HG03097 (cell line): ENCODE data around the gene TSPAN9.

Experiments used
- ATAC-seq: cut with Tn5 transposase; IDR thresholded peaks from one replicate; pipeline ENCODE4 v1.9.1; 2021; ENCODE audit not compliant: unreplicated experiment, low FRiP score

TSPAN9 gene

DNA sequence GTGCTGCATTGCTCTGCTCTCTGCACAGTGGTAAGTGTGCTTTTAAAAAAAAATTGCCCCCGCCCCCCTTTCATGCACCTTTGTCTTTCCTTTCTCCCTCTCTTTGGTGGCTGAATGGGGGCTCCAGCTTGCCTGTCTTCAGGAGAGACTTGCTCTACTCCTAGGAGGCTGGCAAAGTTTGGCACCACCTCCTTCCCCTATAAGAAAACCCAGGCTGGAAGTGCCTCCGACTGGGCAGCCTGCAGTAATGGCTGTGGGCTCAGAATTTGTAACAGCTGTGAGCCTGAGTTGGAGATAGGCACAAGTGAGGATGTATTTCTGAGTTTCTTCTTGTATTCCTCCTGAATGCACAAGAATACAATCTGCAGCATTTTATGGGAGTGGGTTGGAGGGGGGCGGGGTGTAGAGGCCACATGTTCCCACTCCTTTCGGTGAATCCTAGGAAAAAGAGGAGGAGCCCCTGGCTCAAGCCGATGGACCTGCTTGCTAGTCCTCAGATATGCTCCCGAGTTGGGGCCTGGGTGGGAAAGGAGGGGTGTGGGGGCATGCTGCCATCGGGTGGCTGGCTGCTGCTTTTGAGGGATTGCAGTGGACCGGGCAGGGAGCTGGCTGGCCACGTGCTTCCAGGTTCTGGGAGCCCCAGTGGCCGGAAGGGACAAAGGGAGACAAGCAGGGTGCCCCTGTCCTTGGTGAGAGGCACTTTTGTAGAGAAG lies 124.3 kb downstream of the TSPAN9 start:
- ATAC-seq, result no peak

- no peak for ATAC-seq
Measured at GRCh38 chr12:3202096-3202495, 124.9 kb downstream of the TSPAN9 start.

GRCh38 chr12:3202734-3203446 lies 125.7 kb downstream of the TSPAN9 start:
- ATAC-seq, result no peak

GRCh38 chr12:3203713-3204112 lies 126.5 kb downstream of the TSPAN9 start:
- no peak for ATAC-seq

- no peak for ATAC-seq
Measured at GRCh38 chr12:3204143-3204542, 127.0 kb downstream of the TSPAN9 start.

DNA sequence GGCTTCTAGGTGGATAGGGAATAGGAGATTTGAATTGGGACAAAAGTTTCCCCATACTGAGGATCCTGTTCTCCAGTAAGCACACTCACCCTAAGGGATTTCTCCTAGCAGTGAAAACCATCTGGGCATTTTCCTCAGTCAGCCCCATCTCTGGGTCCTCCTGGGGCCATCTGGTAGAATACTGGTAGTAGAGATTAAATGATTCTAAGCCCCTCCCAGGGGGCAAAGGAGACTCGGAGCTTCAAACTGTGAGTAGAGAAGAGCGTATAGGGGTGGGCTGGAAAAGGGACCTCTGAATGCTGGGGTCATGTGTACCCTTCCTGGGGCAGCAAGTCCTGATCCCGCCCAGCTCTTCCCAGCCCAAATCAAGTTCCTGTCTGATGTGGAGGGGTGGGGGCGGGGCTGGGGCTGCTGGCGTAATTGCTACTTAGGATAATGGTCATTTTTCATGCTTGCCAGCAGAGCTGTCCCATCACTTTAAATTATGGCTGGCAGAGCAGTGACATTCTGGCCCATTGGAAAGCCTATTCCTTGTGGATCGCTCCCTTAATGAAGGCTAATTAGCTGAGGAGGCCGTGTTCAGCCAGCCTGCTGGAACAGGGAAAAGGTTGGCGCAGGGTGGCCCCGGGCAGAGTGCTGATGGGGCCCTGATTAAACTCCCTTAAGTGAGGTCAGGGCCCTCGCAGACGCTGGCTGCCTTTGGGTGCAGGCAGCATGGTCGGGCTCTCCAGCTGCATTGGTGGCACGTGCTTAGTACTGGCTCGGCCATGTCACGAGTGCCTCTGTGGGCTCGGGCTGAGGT lies 127.8 kb downstream of the TSPAN9 start:
- no peak for ATAC-seq

DNA sequence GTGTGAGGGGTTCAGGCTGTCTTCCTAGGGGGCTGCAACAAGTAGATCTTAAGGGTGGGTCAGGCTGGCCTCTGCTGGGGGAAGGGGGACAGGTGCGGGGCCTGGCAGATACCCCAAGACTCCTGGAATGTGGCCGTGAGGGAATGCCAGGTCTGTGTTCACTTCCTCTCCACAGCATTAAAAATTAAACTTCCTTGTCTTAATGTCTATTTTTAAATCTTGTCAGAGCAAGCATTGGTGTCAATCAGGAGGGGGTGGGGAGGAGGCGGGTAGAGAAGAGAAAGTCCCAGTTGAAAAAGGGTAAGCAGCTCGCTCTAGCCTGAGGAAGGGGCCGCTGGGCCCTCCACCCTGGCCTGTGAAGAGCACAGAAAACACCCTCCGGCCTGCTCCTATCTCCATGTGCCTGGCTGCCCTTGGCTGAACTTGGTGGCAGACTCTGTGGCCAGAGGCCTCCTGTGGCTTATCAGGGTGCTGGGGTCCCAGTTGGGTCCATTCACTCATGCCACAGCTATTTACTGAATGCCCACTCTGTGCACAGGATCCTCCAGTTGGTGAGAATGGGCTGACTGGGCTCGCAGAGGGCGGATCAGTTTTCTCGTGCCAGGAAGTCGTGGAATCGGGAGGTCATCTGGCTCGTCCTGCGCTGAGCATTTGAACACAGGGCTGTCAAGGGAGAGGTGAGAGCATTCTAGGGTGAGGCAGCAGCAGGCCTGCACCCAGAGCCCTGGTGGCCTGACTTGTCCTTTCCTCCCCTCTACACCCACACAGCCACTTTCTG lies 128.8 kb downstream of the TSPAN9 start:
- ATAC-seq, result no peak

GRCh38 chr12:3206536-3207072 lies 129.4 kb downstream of the TSPAN9 start:
- no peak for ATAC-seq

DNA sequence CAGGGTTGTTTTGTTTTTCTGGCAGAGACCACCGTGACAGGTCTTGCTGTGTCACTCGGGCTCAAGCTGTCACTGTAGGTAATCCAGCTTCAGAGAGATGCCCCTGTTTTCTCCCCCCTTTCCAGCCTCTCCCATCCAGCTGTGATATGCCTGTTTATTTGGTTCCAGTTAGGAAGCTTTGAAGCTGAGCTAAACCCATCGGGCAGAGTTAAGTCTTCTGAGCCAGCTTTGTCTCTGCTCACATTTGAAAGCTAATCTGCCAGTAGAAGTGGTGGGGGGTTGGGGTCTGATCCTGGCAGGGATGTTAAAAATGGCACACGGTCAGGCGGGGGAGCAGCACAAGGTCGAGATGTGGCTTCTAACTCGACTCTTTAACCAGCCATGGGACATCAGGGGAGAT lies 130.0 kb downstream of the TSPAN9 start:
- no peak for ATAC-seq

GRCh38 chr12:3207858-3208257 lies 130.7 kb downstream of the TSPAN9 start:
- no peak for ATAC-seq

DNA sequence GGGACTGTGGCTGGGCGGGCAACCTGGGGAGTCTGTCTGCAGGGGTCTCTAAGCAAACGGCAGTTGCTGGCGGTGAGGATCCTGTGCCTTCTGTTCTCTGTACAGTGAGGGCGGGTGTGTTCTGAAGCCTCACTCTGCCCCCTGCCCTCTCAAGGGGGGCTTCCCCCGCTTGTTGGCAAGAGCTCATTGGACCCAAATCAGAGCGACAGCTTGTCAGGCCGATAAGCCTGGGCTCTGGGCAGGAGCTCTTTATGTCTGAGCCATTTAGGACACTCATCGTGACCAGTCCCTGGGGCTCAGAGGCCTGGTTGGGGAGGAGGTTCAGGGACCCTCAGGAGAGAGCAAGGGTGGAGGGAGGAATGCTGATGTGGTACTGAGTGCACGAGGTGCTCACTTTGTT lies 136.0 kb downstream of the TSPAN9 start:
- no peak for ATAC-seq

- no peak for ATAC-seq
Measured at GRCh38 chr12:3213768-3214167, 136.6 kb downstream of the TSPAN9 start.

- no peak for ATAC-seq
Measured at GRCh38 chr12:3214526-3215365, 137.6 kb downstream of the TSPAN9 start.

DNA sequence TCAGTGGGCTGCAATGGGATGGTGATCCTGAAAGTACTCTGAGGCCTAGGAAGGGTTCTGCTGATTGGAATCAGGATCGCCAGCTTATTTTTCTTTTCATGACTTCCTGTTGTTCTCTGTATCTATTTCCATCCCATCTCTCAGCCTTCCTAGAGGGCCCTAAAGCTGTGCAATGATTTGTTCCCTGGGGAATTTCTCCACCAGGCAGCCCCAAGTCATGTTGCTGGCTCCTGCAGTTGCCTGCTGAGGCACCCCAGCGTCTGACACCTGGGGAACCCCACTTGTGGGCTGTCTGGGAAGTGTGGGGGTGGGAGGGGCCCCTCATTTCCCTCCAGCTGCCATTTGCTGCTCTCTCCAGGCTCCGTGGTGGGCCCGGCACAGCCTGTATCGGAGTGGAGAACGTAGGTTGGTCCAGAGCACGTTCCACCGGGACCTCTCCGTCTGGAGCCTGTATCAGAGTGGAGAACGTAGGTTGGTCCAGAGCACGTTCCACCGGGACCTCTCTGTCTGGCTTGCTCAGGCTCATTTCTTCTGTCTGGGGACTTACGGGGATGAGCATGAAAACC lies 138.3 kb downstream of the TSPAN9 start:
- no peak for ATAC-seq

DNA sequence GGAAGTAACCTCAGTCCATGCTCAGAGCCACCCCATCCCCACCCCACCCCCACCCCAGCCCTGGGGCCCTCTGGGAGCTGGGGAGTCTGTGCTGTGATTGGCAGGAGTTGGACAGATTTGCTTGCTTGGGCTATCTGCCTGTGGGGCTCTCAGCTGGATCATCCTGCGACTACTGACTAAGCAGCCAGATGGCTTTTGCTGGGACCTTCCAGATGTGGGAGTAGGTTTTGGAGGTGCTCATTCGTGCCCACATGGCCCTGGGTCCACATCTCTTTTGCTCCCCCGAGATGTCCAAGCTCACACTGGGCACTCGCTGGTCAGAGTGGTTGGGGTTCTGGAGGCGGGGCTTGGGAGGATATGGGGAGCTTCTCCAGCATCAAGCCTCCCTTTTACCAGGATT lies 138.9 kb downstream of the TSPAN9 start:
- no peak for ATAC-seq

- no peak for ATAC-seq
Measured at GRCh38 chr12:3216726-3217682, 139.8 kb downstream of the TSPAN9 start.

DNA sequence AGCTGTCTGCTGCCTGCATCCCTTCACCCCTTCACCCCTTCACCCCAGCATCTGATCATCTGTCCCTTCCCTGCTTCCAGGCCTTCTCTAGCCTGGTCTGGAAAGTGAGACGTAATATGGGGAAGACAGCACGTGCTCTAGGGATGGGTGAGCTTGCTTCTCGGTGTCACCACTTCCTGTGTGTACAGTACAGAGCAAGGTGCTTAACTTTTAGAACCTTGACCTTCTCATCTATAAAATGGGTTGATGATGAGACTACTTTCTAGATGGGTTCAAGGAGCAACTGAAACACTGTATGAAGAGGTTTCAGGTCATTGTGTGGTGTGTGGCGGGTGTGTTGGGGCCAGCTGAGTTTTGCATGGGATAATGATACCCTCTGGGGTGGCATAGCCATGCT lies 140.5 kb downstream of the TSPAN9 start:
- no peak for ATAC-seq
